ENCODE results near the gene SORCS2. TPM values are rescaled to one million over a fixed set of nuclear protein-coding genes. Genes with fewer than 3 reads are reported as not detected.

SORCS2 gene
- total RNA-seq, 1 donor from 2014 or later = 13.4 TPM

DNA sequence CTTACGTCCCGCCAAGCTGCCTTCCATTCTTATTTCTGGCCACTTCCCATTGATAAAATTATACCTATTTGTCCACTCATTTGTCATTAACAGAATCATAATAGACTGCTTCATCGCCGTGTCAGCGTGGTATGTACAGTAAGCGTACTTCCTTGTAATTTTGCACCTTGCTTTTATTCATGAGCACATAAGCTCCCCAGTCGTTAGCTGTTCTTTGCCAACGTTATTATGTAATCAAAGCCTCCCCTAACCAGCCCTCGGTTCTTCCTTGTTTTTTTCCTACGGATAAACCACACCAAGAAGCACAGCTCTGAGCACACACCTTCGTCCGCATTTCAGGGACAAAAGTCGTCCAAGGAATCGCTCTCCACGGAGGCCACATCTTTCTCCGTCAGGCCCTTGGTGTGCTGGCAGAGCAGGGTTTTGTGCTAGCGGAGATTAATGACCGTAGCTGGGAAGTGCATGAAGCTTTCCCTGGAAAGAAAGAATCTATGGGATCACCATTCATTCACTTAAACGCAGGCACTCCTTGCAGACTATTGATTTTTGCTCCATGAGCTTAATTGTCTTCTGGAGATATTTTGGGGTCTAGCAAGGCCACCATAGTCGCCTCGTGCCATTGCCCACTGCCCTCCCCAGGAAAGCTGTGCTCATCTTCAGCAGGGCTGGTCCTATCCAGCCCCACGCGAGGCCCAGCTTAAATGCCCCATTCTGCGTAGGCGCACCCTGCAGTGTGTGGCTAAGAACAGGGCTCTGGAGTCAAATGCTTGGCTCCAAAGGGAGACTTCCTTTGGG lies 443.3 kb downstream of the SORCS2 start:
- TF ChIP-seq, protein P1, sequence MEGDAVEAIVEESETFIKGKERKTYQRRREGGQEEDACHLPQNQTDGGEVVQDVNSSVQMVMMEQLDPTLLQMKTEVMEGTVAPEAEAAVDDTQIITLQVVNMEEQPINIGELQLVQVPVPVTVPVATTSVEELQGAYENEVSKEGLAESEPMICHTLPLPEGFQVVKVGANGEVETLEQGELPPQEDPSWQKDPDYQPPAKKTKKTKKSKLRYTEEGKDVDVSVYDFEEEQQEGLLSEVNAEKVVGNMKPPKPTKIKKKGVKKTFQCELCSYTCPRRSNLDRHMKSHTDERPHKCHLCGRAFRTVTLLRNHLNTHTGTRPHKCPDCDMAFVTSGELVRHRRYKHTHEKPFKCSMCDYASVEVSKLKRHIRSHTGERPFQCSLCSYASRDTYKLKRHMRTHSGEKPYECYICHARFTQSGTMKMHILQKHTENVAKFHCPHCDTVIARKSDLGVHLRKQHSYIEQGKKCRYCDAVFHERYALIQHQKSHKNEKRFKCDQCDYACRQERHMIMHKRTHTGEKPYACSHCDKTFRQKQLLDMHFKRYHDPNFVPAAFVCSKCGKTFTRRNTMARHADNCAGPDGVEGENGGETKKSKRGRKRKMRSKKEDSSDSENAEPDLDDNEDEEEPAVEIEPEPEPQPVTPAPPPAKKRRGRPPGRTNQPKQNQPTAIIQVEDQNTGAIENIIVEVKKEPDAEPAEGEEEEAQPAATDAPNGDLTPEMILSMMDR (conservative IDR thresholded peaks at IDR 0.05) = no peak
- Mint-ChIP-seq H3K27me3 (peaks cover 13% of the 10 kb centered on the region), H3K9me3 (no peaks in the 10 kb centered on the region), H3K36me3 (no peaks in the 10 kb centered on the region), H3K27ac (peak overlapping the region; percentile 9), H3K4me3 (no peak overlapping the region), H3K4me1 (ENCODE audit: unreplicated experiment) (peaks cover 12% of the 10 kb centered on the region)
- DNase-seq (ENCODE audit: extremely low spot score, unreplicated experiment) = no peak

DNA sequence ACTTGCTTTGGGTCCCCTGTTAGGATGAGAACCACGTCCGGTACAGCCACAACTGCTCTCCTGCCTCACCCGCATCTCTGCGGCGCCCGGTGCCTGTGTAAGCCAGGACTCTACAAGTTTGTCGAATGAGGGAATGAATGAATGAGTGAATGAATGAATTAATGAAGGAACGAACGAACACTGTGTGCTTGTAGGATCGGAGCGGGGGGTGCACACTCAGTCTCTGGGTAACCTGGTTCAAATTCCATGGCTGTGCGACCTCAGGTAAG lies 443.8 kb downstream of the SORCS2 start:
- Mint-ChIP-seq H3K27me3 (peaks cover 13% of the 10 kb centered on the region), H3K27ac (no peak overlapping the region), H3K9me3 (no peaks in the 10 kb centered on the region), H3K4me3 (no peak overlapping the region), H3K4me1 (ENCODE audit: unreplicated experiment) (peaks cover 7% of the 10 kb centered on the region), H3K36me3 (no peaks in the 10 kb centered on the region)
- TF ChIP-seq, protein P1 (conservative IDR thresholded peaks at IDR 0.05) = no peak
- DNase-seq (ENCODE audit: extremely low spot score, unreplicated experiment) = no peak

DNA sequence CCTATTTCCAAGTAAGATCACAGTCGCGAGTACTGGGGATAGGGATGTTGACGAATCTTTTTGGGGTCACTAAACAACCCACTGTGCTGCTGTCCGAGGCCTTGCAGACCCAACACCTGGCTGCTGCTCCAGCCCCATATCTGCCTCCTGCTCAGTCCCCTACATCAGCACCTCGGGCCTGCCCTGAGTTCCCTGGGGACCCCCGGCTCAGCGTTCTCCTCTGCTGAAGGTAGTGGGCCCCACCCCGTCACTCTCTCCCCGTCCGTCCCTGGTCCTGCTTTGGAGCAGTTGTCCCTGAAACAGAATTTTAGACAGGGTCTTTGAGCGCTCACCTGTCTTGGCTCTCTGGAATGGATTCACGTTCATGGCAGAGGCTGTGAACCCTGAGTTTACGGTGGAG lies 444.8 kb downstream of the SORCS2 start:
- H3K27me3 Mint-ChIP-seq = peaks cover 13% of the 10 kb centered on the region

DNA sequence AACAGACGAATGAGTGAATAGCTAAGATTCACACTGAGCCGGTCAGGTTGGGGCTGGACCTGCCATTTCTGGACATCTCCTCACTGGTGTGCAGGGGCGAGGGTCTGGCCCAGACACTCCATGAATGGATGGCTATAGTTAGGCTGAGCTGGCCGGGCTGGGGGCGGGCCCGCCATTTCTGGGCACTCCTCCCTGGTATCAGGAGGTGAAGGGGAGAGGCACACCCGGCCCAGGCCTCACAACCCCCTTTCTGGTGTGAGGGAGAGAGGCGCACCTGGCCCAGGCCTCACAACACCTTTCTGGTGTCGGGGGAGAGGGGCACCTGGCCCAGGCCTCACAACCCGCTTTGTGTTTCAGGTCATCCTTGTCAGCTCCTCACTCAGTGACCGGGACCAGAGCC lies 445.6 kb downstream of the SORCS2 start:
- Mint-ChIP-seq H3K27me3 (peaks cover 6% of the 10 kb centered on the region), H3K27ac (no peak overlapping the region), H3K36me3 (no peaks in the 10 kb centered on the region), H3K4me3 (no peak overlapping the region), H3K9me3 (no peaks in the 10 kb centered on the region), H3K4me1 (ENCODE audit: unreplicated experiment) (peaks cover 16% of the 10 kb centered on the region)
- no peak for DNase-seq (ENCODE audit: extremely low spot score, unreplicated experiment)
- TF ChIP-seq, protein P1 (conservative IDR thresholded peaks at IDR 0.05) = no peak

More for the DNA sequence above, 444.8 kb downstream of the SORCS2 start:
- Mint-ChIP-seq H3K36me3 (no peaks in the 10 kb centered on the region), H3K27ac (no peak overlapping the region), H3K9me3 (no peaks in the 10 kb centered on the region), H3K4me3 (no peak overlapping the region), H3K4me1 (ENCODE audit: unreplicated experiment) (peaks cover 8% of the 10 kb centered on the region)
- no peak for DNase-seq (ENCODE audit: extremely low spot score, unreplicated experiment)
- TF ChIP-seq, protein P1 (conservative IDR thresholded peaks at IDR 0.05) = no peak

DNA sequence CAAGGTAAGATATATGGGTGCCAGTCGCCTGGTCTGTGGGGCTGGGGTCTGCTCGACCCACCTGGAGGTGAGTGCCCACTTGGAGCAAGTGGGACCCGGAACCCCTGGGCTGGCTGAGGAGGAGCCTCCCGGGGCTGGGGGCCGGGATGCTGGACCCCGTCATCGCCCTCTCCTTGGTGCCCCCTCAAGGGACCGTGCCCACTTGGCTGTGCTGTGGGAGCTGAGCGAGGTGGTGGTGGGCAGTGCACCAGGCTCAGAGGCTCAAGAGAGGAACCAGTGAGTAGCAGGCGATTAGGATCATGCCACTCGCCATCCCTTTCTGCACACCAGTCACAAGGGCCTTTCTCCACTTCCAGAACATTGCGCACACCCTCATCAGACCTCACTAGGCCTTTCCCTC lies 446.2 kb downstream of the SORCS2 start:
- Mint-ChIP-seq H3K9me3 (no peaks in the 10 kb centered on the region), H3K36me3 (no peaks in the 10 kb centered on the region), H3K4me1 (ENCODE audit: unreplicated experiment) (peaks cover 18% of the 10 kb centered on the region), H3K27ac (no peak overlapping the region), H3K27me3 (peaks cover 3% of the 10 kb centered on the region), H3K4me3 (no peak overlapping the region)
- TF ChIP-seq, protein P1 (conservative IDR thresholded peaks at IDR 0.05) = no peak
- no peak for DNase-seq (ENCODE audit: extremely low spot score, unreplicated experiment)
